Activated CD8-positive, alpha-beta T cell treated with anti-CD3 and anti-CD28 coated beads for 36 hours (primary cell): Measurements from ENCODE around the gene NOM1. TPM values are rescaled to one million over a fixed set of nuclear protein-coding genes. Genes with fewer than 3 reads are reported as not detected.

Experiments
- ATAC-seq: fragments of 200-7000 bp; cut with Tn5 transposase; one replicate; pipeline ENCODE4 v1.10.0; 2021; ENCODE audit warnings: mild to moderate bottlenecking, moderate library complexity
- CTCF ChIA-PET: fragments of 350-600 bp; sonication (Branson Sonifier 250); formaldehyde crosslinking; loops from one replicate; lab custom pipeline; 2021; ENCODE audit warnings: antibody characterized with exemption; lab: Charles Lee
- POLR2A ChIA-PET: fragments of 350-600 bp; sonication (Branson Sonifier 250); formaldehyde crosslinking; loops from one replicate; lab custom pipeline; 2021; ENCODE audit warnings: antibody characterized with exemption; lab: Charles Lee
- DNase-seq: peaks from one replicate; pipeline ENCODE4 v3.0.0-alpha.2; 2020
- H3K27ac Mint-ChIP-seq: one replicate; pipeline ENCODE4 v1.8.0; 2021; ENCODE audit warnings: mild to moderate bottlenecking, mixed read lengths
- H3K27me3 Mint-ChIP-seq: one replicate; pipeline ENCODE4 v1.8.0; 2021; ENCODE audit warnings: mixed read lengths
- H3K36me3 Mint-ChIP-seq: one replicate; pipeline ENCODE4 v1.8.0; 2021; ENCODE audit warnings: low read depth, mixed read lengths
- H3K4me1 Mint-ChIP-seq: one replicate; pipeline ENCODE4 v1.8.0; 2021; ENCODE audit warnings: low read depth, mixed read lengths
- H3K4me3 Mint-ChIP-seq: one replicate; pipeline ENCODE4 v1.8.0; 2021; ENCODE audit warnings: mild to moderate bottlenecking, moderate library complexity, mixed read lengths
- H3K9me3 Mint-ChIP-seq: one replicate; pipeline ENCODE4 v1.8.0; 2021; ENCODE audit warnings: mixed read lengths
- intact Hi-C: fragments of 100-400 bp; cut with micrococcal nuclease; formaldehyde crosslinking; loops from one replicate; pipeline ENCODE4 v1.10.0; 2022
- total RNA-seq, 2 experiments: library from RNA; stranded (reverse); gene quantifications; one replicate each; pipeline ENCODE4 v1.2.3, GENCODE V29; 2021
- TF ChIP-seq, protein P1 (sequence below): fragments of 200-600 bp; IDR thresholded peaks from one replicate; pipeline ENCODE4 v1.8.0; 2022; ENCODE audit warnings: antibody characterized with exemption, mild to moderate bottlenecking

Gene NOM1
- total RNA-seq, 2 experiments from 2014 or later = 32.4 to 34.0 TPM

DNA sequence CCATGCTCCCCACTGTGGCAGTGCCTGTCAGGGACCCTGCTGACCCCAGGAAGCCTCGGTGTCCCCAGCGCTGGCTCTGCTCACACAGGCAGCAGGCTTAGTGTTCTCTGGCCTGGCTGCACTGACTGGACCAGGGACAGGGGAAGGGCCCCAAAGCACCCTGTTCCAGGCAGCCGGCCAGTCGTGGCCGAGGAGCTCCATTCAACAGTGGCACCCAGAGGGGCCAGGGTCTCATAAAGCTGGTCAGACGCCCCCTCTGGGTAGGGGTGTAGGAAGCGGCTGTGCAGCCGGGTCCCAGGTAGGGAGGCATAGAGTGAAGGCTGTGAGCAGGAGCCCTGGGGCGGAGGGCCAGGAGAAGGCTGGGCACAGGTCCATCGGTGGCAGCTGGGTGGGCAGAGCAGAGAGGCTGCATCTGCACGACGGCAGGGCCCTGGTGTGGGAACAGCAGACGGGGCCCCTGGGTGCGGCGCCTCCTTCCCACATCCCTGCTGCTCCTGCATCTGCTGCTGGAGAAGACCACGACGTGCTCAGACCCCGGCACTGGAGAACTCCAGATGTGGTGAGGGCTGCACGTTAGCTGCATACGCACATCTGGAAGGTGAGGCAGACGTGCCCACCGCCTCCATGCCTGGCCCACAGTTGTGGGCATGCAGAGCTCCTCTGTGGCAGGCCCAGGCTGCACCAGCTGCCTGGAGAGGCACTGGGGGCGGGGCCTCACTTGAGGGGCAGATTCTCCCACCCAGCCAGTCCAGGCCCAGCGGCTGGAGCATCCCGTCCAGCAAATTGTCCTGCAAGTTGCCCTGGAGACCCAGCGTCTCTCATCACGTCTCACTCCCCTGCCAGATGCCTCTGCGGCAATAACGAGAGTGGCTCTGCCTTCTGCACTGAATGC lies 35.8 kb downstream of the NOM1 start:
- ATAC-seq (no peak), DNase-seq (no peak)
- Mint-ChIP-seq H3K36me3 (no peaks in the 10 kb centered on the region), H3K27me3 (peaks cover 1% of the 10 kb centered on the region), H3K4me3 (no peak overlapping the region), H3K4me1 (no peaks in the 10 kb centered on the region), H3K27ac (no peak overlapping the region), H3K9me3 (no peaks in the 10 kb centered on the region)
- CTCF ChIA-PET = interaction anchor here (1.4 kb wide), 1 partner anchor 13 kb away, joined by 3 read pairs; no protein-coding TSS in a partner anchor
- intact Hi-C loops = no loop called here
- TF ChIP-seq, protein P1, sequence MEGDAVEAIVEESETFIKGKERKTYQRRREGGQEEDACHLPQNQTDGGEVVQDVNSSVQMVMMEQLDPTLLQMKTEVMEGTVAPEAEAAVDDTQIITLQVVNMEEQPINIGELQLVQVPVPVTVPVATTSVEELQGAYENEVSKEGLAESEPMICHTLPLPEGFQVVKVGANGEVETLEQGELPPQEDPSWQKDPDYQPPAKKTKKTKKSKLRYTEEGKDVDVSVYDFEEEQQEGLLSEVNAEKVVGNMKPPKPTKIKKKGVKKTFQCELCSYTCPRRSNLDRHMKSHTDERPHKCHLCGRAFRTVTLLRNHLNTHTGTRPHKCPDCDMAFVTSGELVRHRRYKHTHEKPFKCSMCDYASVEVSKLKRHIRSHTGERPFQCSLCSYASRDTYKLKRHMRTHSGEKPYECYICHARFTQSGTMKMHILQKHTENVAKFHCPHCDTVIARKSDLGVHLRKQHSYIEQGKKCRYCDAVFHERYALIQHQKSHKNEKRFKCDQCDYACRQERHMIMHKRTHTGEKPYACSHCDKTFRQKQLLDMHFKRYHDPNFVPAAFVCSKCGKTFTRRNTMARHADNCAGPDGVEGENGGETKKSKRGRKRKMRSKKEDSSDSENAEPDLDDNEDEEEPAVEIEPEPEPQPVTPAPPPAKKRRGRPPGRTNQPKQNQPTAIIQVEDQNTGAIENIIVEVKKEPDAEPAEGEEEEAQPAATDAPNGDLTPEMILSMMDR = no peak
- POLR2A ChIA-PET = no interaction called here

DNA sequence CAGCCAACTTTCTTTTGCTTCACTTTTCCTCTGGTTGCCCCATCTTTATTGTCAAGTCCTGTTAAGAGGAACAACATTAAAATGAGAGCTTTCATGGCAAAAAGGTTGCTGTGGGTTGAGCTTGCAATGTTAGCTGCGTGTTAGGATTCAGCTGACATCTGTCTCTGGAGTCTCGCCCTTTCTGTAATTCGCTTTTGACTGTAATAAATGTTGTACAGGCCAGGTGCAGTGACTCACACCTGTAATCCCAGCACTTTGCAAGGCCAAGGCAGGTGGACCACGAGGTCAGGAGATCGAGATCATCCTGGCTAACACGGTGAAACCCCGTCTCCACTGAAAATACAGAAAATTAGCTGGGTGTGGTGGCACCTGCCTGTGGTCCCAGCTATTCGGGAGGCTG lies 36.9 kb downstream of the NOM1 start:
- Mint-ChIP-seq H3K4me1 (no peaks in the 10 kb centered on the region), H3K9me3 (no peaks in the 10 kb centered on the region), H3K27ac (no peak overlapping the region), H3K27me3 (peaks cover 6% of the 10 kb centered on the region), H3K36me3 (no peaks in the 10 kb centered on the region), H3K4me3 (no peak overlapping the region)
- ChIA-PET CTCF (interaction anchor here (1.4 kb wide), 1 partner anchor 14 kb away, joined by 3 read pairs; no protein-coding TSS in a partner anchor), POLR2A (no interaction called here)
- TF ChIP-seq, protein P1 = no peak
- intact Hi-C loops = no loop called here
- DNase-seq = no peak
- no peak for ATAC-seq

DNA sequence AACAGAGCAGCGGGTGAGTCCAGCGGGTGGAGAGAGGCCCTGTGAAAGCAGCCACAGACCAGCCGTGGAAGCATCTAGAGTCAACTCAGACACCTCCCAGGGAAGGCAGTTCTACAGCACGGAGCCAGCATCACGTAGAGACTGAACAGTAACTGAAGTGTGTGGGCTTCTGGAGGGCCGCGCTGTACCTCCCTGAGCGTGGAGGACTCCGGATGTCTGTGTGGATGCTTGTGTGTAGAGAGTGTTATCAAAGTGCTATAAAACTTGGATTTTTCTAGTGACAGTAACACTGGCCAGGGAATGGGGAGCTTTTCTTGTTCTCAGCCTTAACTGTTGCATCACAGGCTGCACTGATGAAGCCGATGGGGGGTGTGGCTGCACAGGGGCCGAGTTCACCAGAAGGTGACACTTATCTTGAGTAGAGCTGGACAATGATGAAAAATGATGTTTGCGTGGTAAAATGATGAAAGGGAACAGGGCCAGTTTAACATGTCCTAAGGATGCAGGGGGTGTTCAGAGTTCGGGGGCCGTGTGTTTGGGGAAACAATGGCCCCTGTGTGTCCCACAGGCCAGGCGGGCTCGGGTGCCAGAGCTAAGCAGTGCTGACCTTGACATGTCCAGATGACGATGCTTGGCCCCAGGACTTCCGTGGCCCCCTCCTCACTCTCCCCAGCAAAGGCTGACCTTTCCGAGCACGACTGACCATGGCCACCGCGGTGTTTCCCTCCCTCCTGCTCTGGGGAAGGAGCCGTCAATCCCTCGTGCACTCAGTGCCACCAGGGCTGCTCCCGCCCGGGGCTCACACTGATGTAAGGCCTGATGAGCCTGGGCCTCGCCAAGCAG lies 39.1 kb downstream of the NOM1 start:
- ChIA-PET CTCF (interaction anchor here (0.6 kb wide), 1 partner anchor 19 kb away, joined by 3 read pairs; no protein-coding TSS in a partner anchor), POLR2A (no interaction called here)
- Mint-ChIP-seq H3K36me3 (no peaks in the 10 kb centered on the region), H3K9me3 (no peaks in the 10 kb centered on the region), H3K4me1 (no peaks in the 10 kb centered on the region), H3K4me3 (no peak overlapping the region), H3K27ac (no peak overlapping the region), H3K27me3 (peaks cover 13% of the 10 kb centered on the region)
- TF ChIP-seq, protein P1 = no peak
- ATAC-seq = no peak
- intact Hi-C loops = no loop called here
- DNase-seq = no peak

DNA sequence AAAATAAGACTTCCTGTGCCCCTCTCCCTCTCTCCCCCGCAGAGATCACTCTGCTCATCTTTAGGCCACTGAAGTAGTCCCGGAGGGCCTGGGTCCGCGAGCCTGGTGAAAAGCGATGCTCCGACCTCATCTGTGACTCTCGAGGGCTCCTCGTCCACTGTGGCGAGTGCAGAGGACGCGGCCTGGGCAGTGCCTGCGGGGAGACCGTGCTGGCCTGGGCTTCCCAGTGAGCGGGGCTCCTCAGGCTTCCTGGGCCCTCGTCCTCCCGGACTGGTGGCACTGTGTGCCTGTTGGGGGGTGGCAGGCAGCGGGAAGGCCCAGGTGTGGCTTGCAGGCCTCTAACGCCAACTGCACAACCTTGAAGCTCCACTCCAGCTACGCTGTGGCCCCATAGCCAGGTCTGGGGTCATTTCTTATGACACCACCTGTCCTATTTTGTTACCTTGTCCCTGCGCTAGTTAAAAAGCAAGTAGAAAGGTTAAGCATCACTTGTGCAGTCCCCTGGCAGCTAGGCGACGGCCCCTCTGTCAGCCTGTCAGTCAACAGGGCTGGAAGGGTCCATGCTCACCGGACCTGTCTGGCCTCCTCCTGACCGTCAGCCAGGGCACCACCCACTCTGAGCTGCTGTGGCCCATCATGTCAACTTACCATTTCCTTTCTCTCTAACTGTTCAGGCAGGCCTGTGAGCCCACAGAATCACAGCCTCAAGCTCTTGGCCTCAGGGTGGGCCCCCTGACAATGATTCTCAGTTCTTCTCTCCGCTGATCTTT lies 40.4 kb downstream of the NOM1 start:
- intact Hi-C loops = no loop called here
- DNase-seq (no peak), ATAC-seq (no peak)
- peaks cover 17% of the 10 kb centered on the region for H3K27me3 Mint-ChIP-seq
- H3K36me3 Mint-ChIP-seq = no peaks in the 10 kb centered on the region
- no peaks in the 10 kb centered on the region for H3K4me1 Mint-ChIP-seq
- ChIA-PET CTCF (no interaction called here), POLR2A (interaction anchor here (0.7 kb wide), 1 partner anchor 9 kb away, joined by 3 read pairs; no protein-coding TSS in a partner anchor)
- no peaks in the 10 kb centered on the region for H3K9me3 Mint-ChIP-seq
- no peak overlapping the region for H3K4me3 Mint-ChIP-seq
- TF ChIP-seq, protein P1 = no peak
- no peak overlapping the region for H3K27ac Mint-ChIP-seq
